ENCODE measurements around the gene HSPB6. TPM values are rescaled to one million over a fixed set of nuclear protein-coding genes. Genes with fewer than 3 reads are reported as not detected.

The HSPB6 gene
- total and polyA plus RNA-seq, 9 donors: 44.9 to 434 (median 232) TPM

DNA sequence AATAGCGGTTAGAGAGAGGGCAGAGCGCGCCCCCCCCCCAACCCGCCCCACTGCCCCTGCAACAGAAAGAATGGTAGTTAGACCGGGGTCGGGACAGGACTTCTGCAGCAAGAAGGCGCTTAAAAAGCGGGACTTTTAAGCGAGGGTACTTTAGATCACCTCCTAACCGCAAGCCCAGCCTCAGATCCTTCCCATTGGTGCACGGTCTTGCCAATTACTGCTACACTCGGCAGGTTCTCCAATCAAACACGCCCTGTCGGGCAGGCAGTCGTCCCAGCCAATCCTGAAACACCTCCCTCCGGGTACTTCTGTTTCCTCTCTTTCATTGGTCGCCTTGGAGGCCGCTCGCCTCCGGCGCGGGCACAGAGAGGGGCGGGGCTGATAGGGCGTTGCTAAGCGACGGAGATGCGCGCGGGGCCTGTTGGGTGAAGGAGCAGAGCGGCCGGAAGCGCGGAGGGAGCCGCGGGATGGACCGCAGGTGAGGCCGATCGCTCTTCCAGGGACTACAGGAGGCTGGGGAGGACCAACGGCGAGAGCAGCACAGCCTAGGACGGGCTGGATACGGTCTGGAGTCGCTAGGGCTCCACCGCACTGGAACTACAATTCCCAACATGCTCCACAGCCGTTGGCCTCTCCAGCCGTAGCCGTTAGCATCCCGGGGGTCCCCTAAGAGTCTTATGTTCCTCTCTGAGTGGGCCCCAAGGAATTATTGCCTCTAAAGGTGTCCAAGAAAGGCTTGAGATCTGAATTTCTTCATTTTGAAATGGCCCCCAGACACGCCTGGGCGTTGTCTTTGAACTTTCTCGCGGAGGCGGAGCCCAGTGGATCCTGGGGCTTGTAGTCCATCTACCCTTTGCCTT lies 1.1 kb upstream of the HSPB6 start, which contains the start of gene PROSER3:
TSS of gene PROSER3 (plus strand) at position 428 of the 860 bp plus-strand sequence. CDS start at position 468, 40 bp downstream.
- H3K27me3 ChIP-seq: no peaks in the 10 kb centered on the region
- H3K4me3 ChIP-seq: peak within 1 kb of the TSS; percentile 91
- peaks cover 12% of the 10 kb centered on the region for H3K4me1 ChIP-seq (ENCODE audit: insufficient read depth)
- 0 to 1% (median 0%) methylated on average over 40 to 53 of the region's 53 CpGs for WGBS, 3 donors
- TF ChIP-seq, protein P1, sequence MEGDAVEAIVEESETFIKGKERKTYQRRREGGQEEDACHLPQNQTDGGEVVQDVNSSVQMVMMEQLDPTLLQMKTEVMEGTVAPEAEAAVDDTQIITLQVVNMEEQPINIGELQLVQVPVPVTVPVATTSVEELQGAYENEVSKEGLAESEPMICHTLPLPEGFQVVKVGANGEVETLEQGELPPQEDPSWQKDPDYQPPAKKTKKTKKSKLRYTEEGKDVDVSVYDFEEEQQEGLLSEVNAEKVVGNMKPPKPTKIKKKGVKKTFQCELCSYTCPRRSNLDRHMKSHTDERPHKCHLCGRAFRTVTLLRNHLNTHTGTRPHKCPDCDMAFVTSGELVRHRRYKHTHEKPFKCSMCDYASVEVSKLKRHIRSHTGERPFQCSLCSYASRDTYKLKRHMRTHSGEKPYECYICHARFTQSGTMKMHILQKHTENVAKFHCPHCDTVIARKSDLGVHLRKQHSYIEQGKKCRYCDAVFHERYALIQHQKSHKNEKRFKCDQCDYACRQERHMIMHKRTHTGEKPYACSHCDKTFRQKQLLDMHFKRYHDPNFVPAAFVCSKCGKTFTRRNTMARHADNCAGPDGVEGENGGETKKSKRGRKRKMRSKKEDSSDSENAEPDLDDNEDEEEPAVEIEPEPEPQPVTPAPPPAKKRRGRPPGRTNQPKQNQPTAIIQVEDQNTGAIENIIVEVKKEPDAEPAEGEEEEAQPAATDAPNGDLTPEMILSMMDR (IDR thresholded peaks at IDR 0.05): no peak
- TF ChIP-seq POLR2A (IDR thresholded peaks at IDR 0.05) (peak; percentile 89), EP300 (IDR thresholded peaks at IDR 0.05) (no peak)
- DNase-seq: peak; percentile 97 to 99 (median 98)
- no peaks in the 10 kb centered on the region for H3K9me3 ChIP-seq
- H3K27ac ChIP-seq: peak within 1 kb of the TSS; percentile 93 to 97
- H3K36me3 ChIP-seq: no peaks in the 10 kb centered on the region
- intact Hi-C loops (cut with DNase I): loop anchor here in 1 of 4 donors (2.0 kb wide), 1 partner anchor 41 kb away; no protein-coding TSS in a partner anchor

DNA sequence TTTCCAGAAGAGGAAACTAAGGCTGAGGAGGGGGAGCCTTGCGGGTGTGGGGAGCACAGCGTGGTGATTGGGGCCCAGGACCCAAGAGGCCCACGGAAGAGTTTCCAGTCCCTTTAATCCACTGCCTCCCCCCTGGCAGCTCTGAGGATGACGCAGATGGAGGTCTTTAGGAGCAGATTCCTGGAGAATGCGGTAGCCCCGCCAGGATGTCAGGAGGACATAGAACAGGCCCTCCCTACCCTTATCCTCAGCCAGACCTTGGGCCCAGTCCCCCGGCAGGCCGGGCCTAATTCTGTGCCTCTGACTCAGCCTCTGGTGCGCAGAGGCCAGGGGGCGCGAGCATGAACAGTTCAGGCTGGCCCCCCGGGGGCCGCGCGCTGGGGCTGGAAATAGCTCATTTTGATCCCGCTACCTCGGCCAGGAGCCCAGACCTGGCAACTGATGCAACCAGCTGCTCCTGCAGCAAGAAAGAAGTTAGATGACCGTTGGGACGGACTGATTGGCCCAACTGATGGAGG lies 461 bp upstream of the HSPB6 start:
- Histone ChIP-seq H3K9me3 (no peaks in the 10 kb centered on the region), H3K36me3 (no peaks in the 10 kb centered on the region), H3K27me3 (no peaks in the 10 kb centered on the region), H3K4me1 (ENCODE audit: insufficient read depth) (peaks cover 12% of the 10 kb centered on the region), H3K27ac (peak overlapping the region; percentile 93 to 97), H3K4me3 (peak overlapping the region; percentile 37)
- TF ChIP-seq POLR2A (IDR thresholded peaks at IDR 0.05): no peak
- TF ChIP-seq EP300 (IDR thresholded peaks at IDR 0.05): peak; percentile 92
- TF ChIP-seq, protein P1 (IDR thresholded peaks at IDR 0.05): no peak
- intact Hi-C loops (cut with DNase I): loop anchor here in 1 of 4 donors (2.0 kb wide), 1 partner anchor 40 kb away; no protein-coding TSS in a partner anchor
- 2% methylated on average over 13 to 19 of the region's 19 CpGs for WGBS, 3 donors
- peak; percentile 94 to 99 (median 98) for DNase-seq

DNA sequence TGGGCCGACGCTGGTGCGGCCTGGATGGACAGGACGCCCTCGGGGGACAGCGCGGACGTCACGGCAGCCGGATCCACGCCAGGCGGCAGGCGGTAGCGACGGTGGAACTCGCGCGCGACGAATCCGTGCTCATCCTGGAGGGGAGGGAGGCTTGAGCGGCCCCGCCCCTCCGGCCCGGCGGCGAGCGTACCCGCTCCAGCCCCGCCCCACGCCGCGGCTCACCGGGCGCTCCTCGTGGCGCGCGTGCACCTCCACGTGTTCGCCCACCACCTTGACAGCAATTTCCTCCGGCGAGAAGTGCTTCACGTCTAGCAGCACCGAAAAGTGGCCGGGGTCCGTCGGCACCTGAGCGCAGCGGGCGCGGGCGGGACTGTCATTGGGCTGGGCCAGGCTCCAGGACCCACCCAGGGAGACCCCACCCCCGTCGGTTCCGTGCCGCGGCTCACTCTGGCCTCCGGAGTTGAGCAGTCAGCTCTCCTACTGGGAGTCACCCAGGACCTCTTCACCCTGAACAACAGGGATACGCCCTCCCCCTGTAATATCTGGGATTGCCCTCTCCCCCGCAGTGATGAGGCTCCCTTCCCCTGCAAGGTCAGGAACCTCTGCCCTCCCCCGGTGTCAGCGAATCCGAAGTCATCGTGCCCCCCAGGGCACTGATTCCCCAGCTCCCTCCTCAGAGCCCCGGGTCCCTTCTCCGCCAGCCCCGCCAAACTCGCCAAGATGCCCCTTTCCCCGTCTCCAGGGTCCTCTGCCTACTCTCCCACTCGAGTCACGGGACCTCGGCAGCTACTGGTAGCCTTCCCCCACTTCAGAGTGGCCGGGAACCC lies 1.1 kb downstream of the HSPB6 start:
- Histone ChIP-seq H3K27me3 (no peaks in the 10 kb centered on the region), H3K4me1 (ENCODE audit: insufficient read depth) (peaks cover 12% of the 10 kb centered on the region), H3K9me3 (no peaks in the 10 kb centered on the region), H3K4me3 (peak overlapping the region; percentile 37), H3K36me3 (no peaks in the 10 kb centered on the region), H3K27ac (peak overlapping the region; percentile 90 to 97)
- peak; percentile 95 to 96 (median 95) for DNase-seq
- TF ChIP-seq EP300 (IDR thresholded peaks at IDR 0.05) (peak; percentile 69), POLR2A (IDR thresholded peaks at IDR 0.05) (peak; percentile 49)
- TF ChIP-seq, protein P1 (IDR thresholded peaks at IDR 0.05): no peak
- intact Hi-C loops (cut with DNase I): loop anchor here in 1 of 4 donors (2.0 kb wide), 1 partner anchor 39 kb away; no protein-coding TSS in a partner anchor
- WGBS, 3 donors: 3 to 8% (median 5%) methylated on average over 43 to 74 of the region's 74 CpGs

DNA sequence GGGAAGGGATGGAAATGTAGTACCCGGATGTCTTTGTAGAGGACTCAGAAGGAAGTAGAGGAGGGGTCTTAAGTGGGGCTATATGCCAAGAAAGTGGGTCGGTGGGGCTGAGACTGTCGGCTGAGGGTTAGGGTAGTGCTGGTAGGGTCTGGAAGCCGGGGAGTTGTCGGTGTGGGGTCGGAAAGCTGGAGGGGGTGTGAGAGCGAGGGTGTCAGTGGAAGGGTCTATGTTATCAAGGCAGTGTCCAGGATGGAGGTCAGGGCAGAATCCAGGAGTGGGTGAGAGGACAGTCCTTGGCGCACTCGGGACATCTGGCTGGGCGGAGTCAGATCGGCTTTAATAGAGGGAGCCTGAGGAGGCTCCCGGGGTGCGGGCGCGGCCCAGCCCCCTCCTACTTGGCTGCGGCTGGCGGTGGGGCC lies 1.7 kb downstream of the HSPB6 start:
- H3K27ac ChIP-seq: peak overlapping the region; percentile 90 to 97
- WGBS, 3 donors: 15 to 26% (median 18%) methylated on average over 13 to 17 of the region's 17 CpGs
- H3K27me3 ChIP-seq: no peaks in the 10 kb centered on the region
- H3K36me3 ChIP-seq: no peaks in the 10 kb centered on the region
- TF ChIP-seq EP300 (IDR thresholded peaks at IDR 0.05) (no peak), POLR2A (IDR thresholded peaks at IDR 0.05) (no peak)
- TF ChIP-seq, protein P1 (IDR thresholded peaks at IDR 0.05): no peak
- H3K4me1 ChIP-seq (ENCODE audit: insufficient read depth): peaks cover 12% of the 10 kb centered on the region
- H3K4me3 ChIP-seq: peak overlapping the region; percentile 37
- no peaks in the 10 kb centered on the region for H3K9me3 ChIP-seq
- intact Hi-C loops (cut with DNase I): no loop called here
- no peak for DNase-seq

All from ovary (tissue), 9 donors.